HepG2 (cell line): ENCODE measurements around the gene MAGI1. TPM values are rescaled to one million over a fixed set of nuclear protein-coding genes. Genes with fewer than 3 reads are reported as not detected.

Source experiments
- FOXA3 ChIP-seq: IDR thresholded peaks from 2 replicates; pipeline ENCODE4 v1.6.1; 2016; ENCODE audit warnings: missing genetic modification reagents, missing compliant biosample characterization
- GTF3A ChIP-seq: sonication (generic); formaldehyde crosslinking; conservative IDR thresholded peaks from 2 replicates; pipeline ENCODE4 v1.4.0; 2020; ENCODE audit warnings: mild to moderate bottlenecking, missing genetic modification reagents
- HMG20A ChIP-seq: IDR thresholded peaks from 2 replicates; pipeline ENCODE4 v1.6.1; 2016; ENCODE audit warnings: borderline replicate concordance
- IRX3 ChIP-seq: sonication (generic); formaldehyde crosslinking; IDR thresholded peaks from 2 replicates; pipeline ENCODE4 v1.8.1; 2023; ENCODE audit warnings: mild to moderate bottlenecking, low read depth, missing genetic modification reagents, borderline replicate concordance
- LCORL ChIP-seq, 2 experiments: fragments of 450-650 bp in 1 of 2; sonication (generic) in 1 of 2; formaldehyde crosslinking in 1 of 2; IDR thresholded peaks; 2 replicates each; pipeline versions ENCODE4 v1.5.0 to v1.6.1; 2017 to 2020; ENCODE audit warnings: antibody characterized with exemption in 1 of 2, missing genetic modification reagents in 1 of 2
- MEF2D ChIP-seq: sonication (generic); formaldehyde crosslinking; IDR thresholded peaks from 2 replicates; pipeline ENCODE4 v1.5.1; 2020; ENCODE audit warnings: mild to moderate bottlenecking, missing genetic modification reagents
- YEATS4 ChIP-seq: sonication (generic); formaldehyde crosslinking; IDR thresholded peaks from 2 replicates; pipeline ENCODE4 v1.4.0; 2020; ENCODE audit warnings: missing genetic modification reagents, borderline replicate concordance
- YY1 ChIP-seq: IDR thresholded peaks from 2 replicates; pipeline ENCODE4 v1.6.1; 2011; ENCODE audit warnings: low read length, low read depth, moderate library complexity, mild to moderate bottlenecking; ENCODE audit not compliant: insufficient read depth, insufficient replicate concordance
- ZEB1 ChIP-seq: IDR thresholded peaks from 2 replicates; pipeline ENCODE4 v1.6.1; 2012; ENCODE audit warnings: mild to moderate bottlenecking, low read depth, inconsistent platforms; ENCODE audit not compliant: insufficient replicate concordance
- polyA plus RNA-seq, 8 experiments: library from polyadenylated mRNA; depleted of rRNA in 3 of 8; stranded (reverse) in 7 of 8; unstranded in 1 of 8; fragments of >200 nt; fragmentation: Illumina TruSeq in 4 of 8; extraction: Trizol in 4 of 8; gene quantifications; 2 replicates each; pipeline versions ENCODE4 v1.2.1 to v1.2.3, GENCODE V29; 2011 to 2016; ENCODE audit warnings: low read depth in 4 of 8, missing spikeins in 1 of 8, mixed read lengths in 1 of 8; ENCODE audit not compliant: insufficient read depth in 1 of 8
- total RNA-seq, 5 experiments: library from RNA; depleted of rRNA; stranded (reverse); fragments of >200 nt; fragmentation: Illumina TruSeq; extraction: Trizol; gene quantifications; 2 replicates each; pipeline ENCODE4 v1.2.3, GENCODE V29; 2016; ENCODE audit warnings: low read depth in 1 of 5
- TF ChIP-seq, protein P1 (sequence below): IDR thresholded peaks from 2 replicates; pipeline ENCODE4 v1.6.1; 2016; ENCODE audit warnings: missing genetic modification reagents, missing compliant biosample characterization
- TF ChIP-seq, protein P2 (sequence below): IDR thresholded peaks from 2 replicates; pipeline ENCODE4 v1.6.1; 2016; ENCODE audit warnings: low read depth, control low read depth
- TF ChIP-seq, protein P3 (sequence below): IDR thresholded peaks from 2 replicates; pipeline ENCODE4 v1.4.0; 2020; ENCODE audit warnings: mild to moderate bottlenecking, missing genetic modification reagents
- TF ChIP-seq, protein P4 (sequence below), 2 experiments: fragments of 450-650 bp in 1 of 2; sonication (generic) in 1 of 2; formaldehyde crosslinking; IDR thresholded peaks; 2 replicates each; pipeline versions ENCODE4 v1.5.0 to v1.8.0; 2020 to 2022; ENCODE audit warnings: mild to moderate bottlenecking in 1 of 2, missing genetic modification reagents in 1 of 2
- TF ChIP-seq, protein P5 (sequence below): IDR thresholded peaks from 2 replicates; pipeline ENCODE4 v1.6.1; 2016

The MAGI1 gene
- total and polyA plus RNA-seq, 2 of the 13 experiments (the other 11 are each of a cell fraction or from before 2014, with no cell fraction given), result 22.2 to 26.0 TPM

DNA sequence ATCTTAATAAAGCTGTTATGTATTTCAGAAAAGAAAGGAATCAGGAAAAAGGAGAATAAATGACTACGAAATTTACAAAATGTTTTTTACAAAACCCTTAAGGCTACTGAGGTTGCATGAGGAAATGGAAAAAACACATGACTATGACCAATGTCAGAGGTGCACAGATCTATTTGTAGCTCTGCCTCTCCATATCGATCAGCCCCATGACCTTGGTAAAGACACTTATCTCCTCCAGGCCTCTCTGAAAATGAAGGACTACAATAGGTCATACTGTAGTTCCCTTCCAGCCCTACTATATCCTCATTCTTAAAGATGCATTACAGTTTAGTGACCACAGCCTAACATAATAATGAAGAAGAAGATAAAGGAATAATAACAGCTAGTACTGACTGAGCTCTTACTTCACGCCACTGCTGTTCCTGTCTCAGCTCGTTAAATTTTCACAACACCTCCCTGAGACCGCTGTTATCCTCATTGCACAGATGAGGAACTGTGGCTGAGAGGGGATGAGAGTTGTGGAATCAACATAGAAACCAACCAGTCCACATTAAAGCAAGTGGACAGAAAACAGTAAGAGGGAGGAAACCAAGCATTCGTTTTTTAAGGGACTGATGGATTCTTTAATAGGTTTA lies 163.2 kb downstream of the MAGI1 start (continued):
- TF ChIP-seq, protein P1, sequence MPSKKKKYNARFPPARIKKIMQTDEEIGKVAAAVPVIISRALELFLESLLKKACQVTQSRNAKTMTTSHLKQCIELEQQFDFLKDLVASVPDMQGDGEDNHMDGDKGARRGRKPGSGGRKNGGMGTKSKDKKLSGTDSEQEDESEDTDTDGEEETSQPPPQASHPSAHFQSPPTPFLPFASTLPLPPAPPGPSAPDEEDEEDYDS (CRISPR knock-in tag), result no peak
- TF ChIP-seq, protein P2, sequence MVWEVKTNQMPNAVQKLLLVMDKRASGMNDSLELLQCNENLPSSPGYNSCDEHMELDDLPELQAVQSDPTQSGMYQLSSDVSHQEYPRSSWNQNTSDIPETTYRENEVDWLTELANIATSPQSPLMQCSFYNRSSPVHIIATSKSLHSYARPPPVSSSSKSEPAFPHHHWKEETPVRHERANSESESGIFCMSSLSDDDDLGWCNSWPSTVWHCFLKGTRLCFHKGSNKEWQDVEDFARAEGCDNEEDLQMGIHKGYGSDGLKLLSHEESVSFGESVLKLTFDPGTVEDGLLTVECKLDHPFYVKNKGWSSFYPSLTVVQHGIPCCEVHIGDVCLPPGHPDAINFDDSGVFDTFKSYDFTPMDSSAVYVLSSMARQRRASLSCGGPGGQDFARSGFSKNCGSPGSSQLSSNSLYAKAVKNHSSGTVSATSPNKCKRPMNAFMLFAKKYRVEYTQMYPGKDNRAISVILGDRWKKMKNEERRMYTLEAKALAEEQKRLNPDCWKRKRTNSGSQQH, result no peak
- TF ChIP-seq, protein P3, sequence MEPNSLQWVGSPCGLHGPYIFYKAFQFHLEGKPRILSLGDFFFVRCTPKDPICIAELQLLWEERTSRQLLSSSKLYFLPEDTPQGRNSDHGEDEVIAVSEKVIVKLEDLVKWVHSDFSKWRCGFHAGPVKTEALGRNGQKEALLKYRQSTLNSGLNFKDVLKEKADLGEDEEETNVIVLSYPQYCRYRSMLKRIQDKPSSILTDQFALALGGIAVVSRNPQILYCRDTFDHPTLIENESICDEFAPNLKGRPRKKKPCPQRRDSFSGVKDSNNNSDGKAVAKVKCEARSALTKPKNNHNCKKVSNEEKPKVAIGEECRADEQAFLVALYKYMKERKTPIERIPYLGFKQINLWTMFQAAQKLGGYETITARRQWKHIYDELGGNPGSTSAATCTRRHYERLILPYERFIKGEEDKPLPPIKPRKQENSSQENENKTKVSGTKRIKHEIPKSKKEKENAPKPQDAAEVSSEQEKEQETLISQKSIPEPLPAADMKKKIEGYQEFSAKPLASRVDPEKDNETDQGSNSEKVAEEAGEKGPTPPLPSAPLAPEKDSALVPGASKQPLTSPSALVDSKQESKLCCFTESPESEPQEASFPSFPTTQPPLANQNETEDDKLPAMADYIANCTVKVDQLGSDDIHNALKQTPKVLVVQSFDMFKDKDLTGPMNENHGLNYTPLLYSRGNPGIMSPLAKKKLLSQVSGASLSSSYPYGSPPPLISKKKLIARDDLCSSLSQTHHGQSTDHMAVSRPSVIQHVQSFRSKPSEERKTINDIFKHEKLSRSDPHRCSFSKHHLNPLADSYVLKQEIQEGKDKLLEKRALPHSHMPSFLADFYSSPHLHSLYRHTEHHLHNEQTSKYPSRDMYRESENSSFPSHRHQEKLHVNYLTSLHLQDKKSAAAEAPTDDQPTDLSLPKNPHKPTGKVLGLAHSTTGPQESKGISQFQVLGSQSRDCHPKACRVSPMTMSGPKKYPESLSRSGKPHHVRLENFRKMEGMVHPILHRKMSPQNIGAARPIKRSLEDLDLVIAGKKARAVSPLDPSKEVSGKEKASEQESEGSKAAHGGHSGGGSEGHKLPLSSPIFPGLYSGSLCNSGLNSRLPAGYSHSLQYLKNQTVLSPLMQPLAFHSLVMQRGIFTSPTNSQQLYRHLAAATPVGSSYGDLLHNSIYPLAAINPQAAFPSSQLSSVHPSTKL (CRISPR knock-in tag), result peak; percentile 79
- TF ChIP-seq MEF2D (CRISPR knock-in tag) (peak; percentile 51; the same call in 1 of the 2 replicates), HMG20A (CRISPR knock-in tag) (peak; percentile 27; the same call in 1 of the 2 replicates), YY1 (no peak), FOXA3 (CRISPR knock-in tag) (0 out of 2 replicates have a peak, but pooled peaks have one; percentile 25), ZEB1 (no peak), IRX3 (CRISPR knock-in tag) (no peak), YEATS4 (no peak), LCORL (IDR thresholded peaks at IDR 0.05) (no peak), LCORL (CRISPR knock-in tag; IDR thresholded peaks at IDR 0.05) (no peak), GTF3A (CRISPR knock-in tag) (no peak)
- TF ChIP-seq, protein P4, sequence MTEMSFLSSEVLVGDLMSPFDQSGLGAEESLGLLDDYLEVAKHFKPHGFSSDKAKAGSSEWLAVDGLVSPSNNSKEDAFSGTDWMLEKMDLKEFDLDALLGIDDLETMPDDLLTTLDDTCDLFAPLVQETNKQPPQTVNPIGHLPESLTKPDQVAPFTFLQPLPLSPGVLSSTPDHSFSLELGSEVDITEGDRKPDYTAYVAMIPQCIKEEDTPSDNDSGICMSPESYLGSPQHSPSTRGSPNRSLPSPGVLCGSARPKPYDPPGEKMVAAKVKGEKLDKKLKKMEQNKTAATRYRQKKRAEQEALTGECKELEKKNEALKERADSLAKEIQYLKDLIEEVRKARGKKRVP (CRISPR knock-in tag; IDR thresholded peaks at IDR 0.05), result no peak
- TF ChIP-seq, protein P5, sequence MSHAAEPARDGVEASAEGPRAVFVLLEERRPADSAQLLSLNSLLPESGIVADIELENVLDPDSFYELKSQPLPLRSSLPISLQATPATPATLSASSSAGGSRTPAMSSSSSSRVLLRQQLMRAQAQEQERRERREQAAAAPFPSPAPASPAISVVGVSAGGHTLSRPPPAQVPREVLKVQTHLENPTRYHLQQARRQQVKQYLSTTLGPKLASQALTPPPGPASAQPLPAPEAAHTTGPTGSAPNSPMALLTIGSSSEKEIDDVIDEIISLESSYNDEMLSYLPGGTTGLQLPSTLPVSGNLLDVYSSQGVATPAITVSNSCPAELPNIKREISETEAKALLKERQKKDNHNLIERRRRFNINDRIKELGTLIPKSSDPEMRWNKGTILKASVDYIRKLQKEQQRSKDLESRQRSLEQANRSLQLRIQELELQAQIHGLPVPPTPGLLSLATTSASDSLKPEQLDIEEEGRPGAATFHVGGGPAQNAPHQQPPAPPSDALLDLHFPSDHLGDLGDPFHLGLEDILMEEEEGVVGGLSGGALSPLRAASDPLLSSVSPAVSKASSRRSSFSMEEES, result peak; percentile 68
